Breast epithelium (tissue), 3 donors: ENCODE data around the gene PDE7B.

Source experiments
- POLR2A ChIP-seq: fragments of 450-650 bp; IDR thresholded peaks from one replicate; pipeline ENCODE4 v1.6.1; 2016; ENCODE audit warnings: antibody characterized with exemption, mild to moderate bottlenecking, moderate library complexity
- TF ChIP-seq, protein P1 (sequence below), 3 donors: fragments of 450-650 bp; IDR thresholded peaks; one replicate each; pipeline ENCODE4 v1.5.1; 2016 to 2017; ENCODE audit warnings: antibody characterized with exemption in 3 of 3, mild to moderate bottlenecking in 3 of 3, moderate library complexity in 3 of 3

- TF ChIP-seq, protein P1, sequence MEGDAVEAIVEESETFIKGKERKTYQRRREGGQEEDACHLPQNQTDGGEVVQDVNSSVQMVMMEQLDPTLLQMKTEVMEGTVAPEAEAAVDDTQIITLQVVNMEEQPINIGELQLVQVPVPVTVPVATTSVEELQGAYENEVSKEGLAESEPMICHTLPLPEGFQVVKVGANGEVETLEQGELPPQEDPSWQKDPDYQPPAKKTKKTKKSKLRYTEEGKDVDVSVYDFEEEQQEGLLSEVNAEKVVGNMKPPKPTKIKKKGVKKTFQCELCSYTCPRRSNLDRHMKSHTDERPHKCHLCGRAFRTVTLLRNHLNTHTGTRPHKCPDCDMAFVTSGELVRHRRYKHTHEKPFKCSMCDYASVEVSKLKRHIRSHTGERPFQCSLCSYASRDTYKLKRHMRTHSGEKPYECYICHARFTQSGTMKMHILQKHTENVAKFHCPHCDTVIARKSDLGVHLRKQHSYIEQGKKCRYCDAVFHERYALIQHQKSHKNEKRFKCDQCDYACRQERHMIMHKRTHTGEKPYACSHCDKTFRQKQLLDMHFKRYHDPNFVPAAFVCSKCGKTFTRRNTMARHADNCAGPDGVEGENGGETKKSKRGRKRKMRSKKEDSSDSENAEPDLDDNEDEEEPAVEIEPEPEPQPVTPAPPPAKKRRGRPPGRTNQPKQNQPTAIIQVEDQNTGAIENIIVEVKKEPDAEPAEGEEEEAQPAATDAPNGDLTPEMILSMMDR (IDR thresholded peaks at IDR 0.05), result no peak
- no peak for TF ChIP-seq POLR2A
Measured at GRCh38 chr6:136144251-136145023, 292.9 kb downstream of the PDE7B start.
